Subcutaneous adipose tissue (tissue), 4 donors: ENCODE results near the gene SERPINB3. TPM values are rescaled to one million over a fixed set of nuclear protein-coding genes. Genes with fewer than 3 reads are reported as not detected.
"Not testable (repeated sequence)": the region's sequence is repeated elsewhere in the genome, so short reads cannot be mapped to it uniquely, and the experiment has no call there.

Experiments used
- total RNA-seq, 4 donors: library from RNA; depleted of rRNA; stranded (reverse); fragments of >200 nt; gene quantifications; one replicate each; pipeline ENCODE4 v1.1.0, GENCODE V29; 2016
- TF ChIP-seq, protein P1 (sequence below): fragments of 450-650 bp; IDR thresholded peaks from one replicate; pipeline ENCODE4 v1.5.1; 2016; ENCODE audit warnings: low read depth, mild to moderate bottlenecking, control low read depth, antibody characterized with exemption, moderate library complexity

The SERPINB3 gene
- not detected for total RNA-seq

DNA sequence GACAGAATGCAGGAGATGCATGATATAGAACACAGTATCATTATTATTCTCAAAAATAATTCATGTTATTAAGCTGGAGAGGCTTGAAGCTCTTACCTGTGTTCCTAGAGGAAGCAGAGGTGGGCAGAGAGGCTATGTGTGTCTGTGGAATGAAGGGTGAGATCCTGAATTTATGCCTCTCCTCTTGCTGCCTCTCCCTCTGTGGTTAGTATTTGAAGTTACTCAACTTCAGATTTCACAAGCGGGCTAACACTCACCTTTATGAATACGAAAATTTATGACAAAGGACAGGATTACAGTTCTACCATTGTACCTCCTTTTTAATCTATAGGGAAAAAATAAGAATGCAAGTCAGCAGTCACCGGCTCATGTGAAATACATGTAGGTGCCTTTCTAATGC is at the start of gene SERPINB3:
TSS of gene SERPINB3 (minus strand) at position 144 of the 400 bp plus-strand sequence. CDS start 677 bp downstream, outside the sequence.
- TF ChIP-seq, protein P1, sequence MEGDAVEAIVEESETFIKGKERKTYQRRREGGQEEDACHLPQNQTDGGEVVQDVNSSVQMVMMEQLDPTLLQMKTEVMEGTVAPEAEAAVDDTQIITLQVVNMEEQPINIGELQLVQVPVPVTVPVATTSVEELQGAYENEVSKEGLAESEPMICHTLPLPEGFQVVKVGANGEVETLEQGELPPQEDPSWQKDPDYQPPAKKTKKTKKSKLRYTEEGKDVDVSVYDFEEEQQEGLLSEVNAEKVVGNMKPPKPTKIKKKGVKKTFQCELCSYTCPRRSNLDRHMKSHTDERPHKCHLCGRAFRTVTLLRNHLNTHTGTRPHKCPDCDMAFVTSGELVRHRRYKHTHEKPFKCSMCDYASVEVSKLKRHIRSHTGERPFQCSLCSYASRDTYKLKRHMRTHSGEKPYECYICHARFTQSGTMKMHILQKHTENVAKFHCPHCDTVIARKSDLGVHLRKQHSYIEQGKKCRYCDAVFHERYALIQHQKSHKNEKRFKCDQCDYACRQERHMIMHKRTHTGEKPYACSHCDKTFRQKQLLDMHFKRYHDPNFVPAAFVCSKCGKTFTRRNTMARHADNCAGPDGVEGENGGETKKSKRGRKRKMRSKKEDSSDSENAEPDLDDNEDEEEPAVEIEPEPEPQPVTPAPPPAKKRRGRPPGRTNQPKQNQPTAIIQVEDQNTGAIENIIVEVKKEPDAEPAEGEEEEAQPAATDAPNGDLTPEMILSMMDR: not testable (repeated sequence)

DNA sequence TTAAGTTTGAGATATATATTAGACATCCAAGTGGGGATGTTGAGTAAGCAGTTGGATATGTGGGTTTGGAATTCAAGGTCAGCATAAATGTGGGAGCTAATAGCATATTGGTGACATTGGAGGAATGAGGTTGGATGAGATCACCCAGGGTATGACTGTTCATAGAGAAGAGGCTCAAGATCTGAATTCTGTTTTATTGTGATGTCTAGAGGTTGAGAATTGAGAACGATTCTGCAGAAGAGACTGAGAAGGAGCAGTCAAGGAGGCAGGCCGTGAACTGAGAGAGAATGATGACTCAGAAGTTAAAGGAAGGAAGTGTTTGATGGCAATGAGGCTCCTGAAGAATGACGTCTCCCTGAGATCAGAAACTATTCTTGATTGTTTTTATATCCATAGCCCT is 47.0 kb upstream of the SERPINB3 start:
- TF ChIP-seq, protein P1: no peak

DNA sequence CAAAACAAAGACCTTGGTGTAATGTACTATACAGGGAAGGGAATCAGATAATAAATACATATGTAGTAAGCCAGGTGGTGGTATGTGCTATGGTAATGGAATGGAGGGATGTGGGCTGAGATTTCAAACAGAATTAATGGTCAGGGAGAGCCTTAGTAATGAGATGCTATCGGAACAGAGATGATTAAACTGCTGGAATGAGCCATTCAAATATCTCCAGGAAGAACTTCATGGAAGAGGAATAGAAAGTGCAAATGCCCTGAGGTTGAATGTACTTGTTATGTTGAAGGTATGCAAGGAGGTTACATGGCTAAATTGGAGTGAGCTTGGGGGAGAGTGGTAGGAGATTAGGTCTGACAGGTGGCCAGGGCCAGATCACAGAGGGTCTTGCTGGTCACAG is 46.1 kb upstream of the SERPINB3 start:
- TF ChIP-seq, protein P1: no peak

DNA sequence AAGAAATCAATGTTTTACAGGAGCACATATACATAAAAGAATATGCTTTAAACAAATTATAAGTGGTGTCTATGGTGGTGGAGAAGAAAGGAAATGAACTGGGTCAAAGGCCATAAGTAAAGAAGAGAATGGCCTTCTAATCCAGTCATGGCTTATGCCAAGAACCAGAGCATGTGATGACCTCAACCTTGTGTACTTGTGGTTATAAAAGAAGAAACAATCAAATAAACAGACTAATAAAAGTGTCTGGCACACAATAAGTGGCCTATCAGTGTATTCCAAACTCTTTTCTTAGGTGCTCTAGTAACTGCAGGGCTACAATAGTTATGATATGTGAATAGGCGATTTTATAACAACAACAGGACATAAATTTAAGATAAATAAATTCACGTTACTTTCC is 43.7 kb upstream of the SERPINB3 start:
- TF ChIP-seq, protein P1: no peak

DNA sequence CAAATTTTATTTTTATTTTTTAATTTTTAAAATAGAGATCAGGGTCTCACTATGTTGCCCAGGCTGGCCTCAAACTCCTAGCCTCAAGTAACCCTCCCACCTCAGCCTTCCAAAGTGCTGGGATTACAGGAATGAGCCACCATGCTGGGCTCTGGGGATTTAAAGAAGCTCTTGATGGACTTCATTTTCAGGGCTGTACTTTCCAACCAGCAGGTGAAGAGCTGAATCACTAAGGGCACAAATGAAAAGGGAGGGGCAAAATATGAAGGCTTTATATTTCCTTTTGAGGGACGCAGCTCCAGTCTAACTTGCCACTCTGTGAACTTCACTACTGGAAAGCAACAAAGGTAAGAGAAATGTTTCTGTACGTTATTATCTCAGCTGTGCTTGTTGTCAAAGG is 41.0 kb upstream of the SERPINB3 start, which contains the start of gene SERPINB11:
TSS of gene SERPINB11 (plus strand) at position 301 of the 400 bp plus-strand sequence. CDS start 7,234 bp downstream, outside the sequence.
- TF ChIP-seq, protein P1: no peak

DNA sequence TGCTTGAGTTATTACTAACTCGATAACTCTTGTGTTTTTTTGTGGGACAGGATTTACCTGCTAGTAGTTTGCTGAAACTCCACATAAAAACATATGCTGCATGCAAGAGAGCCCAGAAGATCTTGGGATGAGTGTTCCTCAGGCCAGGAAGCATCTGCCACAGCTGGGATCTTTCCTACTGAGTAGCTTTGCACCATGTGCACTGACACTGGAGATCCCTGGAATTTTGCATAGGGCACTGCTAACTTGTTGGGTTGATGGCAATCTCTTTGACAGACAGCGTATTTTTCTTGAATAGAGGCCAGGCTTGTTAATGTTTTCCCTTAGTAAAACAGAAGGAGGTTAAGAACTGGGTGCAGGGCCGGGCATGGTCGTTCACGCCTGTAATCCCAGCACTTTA is 40.3 kb upstream of the SERPINB3 start:
- TF ChIP-seq, protein P1: no peak

DNA sequence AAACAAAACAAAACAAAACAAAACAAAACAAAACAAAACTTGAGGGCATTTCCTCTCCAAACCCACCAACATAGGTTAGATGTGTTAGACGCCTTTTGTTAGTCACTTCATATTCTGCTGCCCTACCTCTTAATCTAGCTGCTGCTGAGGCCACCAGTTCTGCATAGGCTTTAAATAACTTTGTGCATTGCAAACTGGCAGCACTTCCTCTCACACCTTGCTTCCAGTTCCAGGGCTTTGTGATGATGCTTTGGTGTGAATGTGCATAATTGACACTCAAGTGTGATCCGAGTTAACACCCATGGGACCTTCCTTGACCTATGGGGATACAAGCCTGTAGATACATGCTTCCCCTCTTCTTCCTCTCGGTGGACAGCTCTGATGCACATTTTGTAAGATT is 38.8 kb upstream of the SERPINB3 start:
- TF ChIP-seq, protein P1: no peak
